OCI-LY1 (cell line): ENCODE results near the gene CRABP1.

Source experiments
- H2AFZ ChIP-seq: fragments of 200-600 bp; sonication (generic), shearing (Covaris generic); 2 replicates; pipeline ENCODE4 v1.6.0; 2014; ENCODE audit warnings: antibody characterized with exemption, mild to moderate bottlenecking, low read length
- H3F3A ChIP-seq: fragments of 200-600 bp; sonication (generic), shearing (Covaris generic); 2 replicates; pipeline ENCODE4 v1.6.0; 2014; ENCODE audit warnings: mild to moderate bottlenecking, antibody characterized with exemption, low read length, moderate library complexity; ENCODE audit not compliant: insufficient read depth
- H3K27ac ChIP-seq: fragments of 200-600 bp; sonication (generic); 2 replicates; pipeline ENCODE4 v1.5.1; 2014; ENCODE audit warnings: low read length, mixed run types, mild to moderate bottlenecking, low read depth; ENCODE audit not compliant: poor library complexity, severe bottlenecking
- H3K27me3 ChIP-seq: fragments of 200-600 bp; sonication (generic); 2 replicates; pipeline ENCODE4 v1.6.0; 2014; ENCODE audit warnings: antibody characterized with exemption, mild to moderate bottlenecking, low read length, moderate library complexity; ENCODE audit not compliant: insufficient read depth
- H3K36me3 ChIP-seq: fragments of 200-600 bp; sonication (generic); 2 replicates; pipeline ENCODE4 v1.6.1; 2014; ENCODE audit warnings: mild to moderate bottlenecking, antibody characterized with exemption, low read length, moderate library complexity, mixed read lengths; ENCODE audit not compliant: insufficient read depth
- H3K4me1 ChIP-seq: fragments of 200-600 bp; sonication (generic); 2 replicates; pipeline ENCODE4 v1.5.1; 2014; ENCODE audit warnings: mild to moderate bottlenecking, low read length, moderate library complexity; ENCODE audit not compliant: insufficient read depth, severe bottlenecking
- H3K4me2 ChIP-seq: fragments of 200-600 bp; sonication (generic), shearing (Covaris generic); 2 replicates; pipeline ENCODE4 v1.6.1; 2014; ENCODE audit warnings: low read length
- H3K4me3 ChIP-seq: fragments of 200-600 bp; sonication (generic); 2 replicates; pipeline ENCODE4 v1.5.1; 2014; ENCODE audit warnings: low read length, low read depth, mild to moderate bottlenecking, mixed read lengths; ENCODE audit not compliant: poor library complexity, severe bottlenecking
- H3K79me2 ChIP-seq: fragments of 200-600 bp; shearing (Covaris generic); 2 replicates; pipeline ENCODE4 v1.6.1; 2016; ENCODE audit warnings: mixed run types, low read length, mixed read lengths; ENCODE audit not compliant: insufficient read depth
- H3K9ac ChIP-seq: fragments of 200-600 bp; sonication (generic), shearing (Covaris generic); 2 replicates; pipeline ENCODE4 v1.6.1; 2014; ENCODE audit warnings: mild to moderate bottlenecking, low read length, mixed read lengths
- H3K9me2 ChIP-seq: fragments of 200-600 bp; sonication (generic), shearing (Covaris generic); 2 replicates; pipeline ENCODE4 v1.6.1; 2014; ENCODE audit warnings: low read depth, mild to moderate bottlenecking, low read length, mixed read lengths
- H3K9me3 ChIP-seq: fragments of 200-600 bp; shearing (Covaris generic); 2 replicates; pipeline ENCODE4 v1.6.1; 2014; ENCODE audit warnings: low read length, mixed read lengths
- H4K20me1 ChIP-seq: fragments of 200-600 bp; sonication (generic), shearing (Covaris generic); 2 replicates; pipeline ENCODE4 v1.6.0; 2016; ENCODE audit warnings: mild to moderate bottlenecking, low read length; ENCODE audit not compliant: insufficient read depth
- EZH2 ChIP-seq: fragments of 200-600 bp; sonication (generic), shearing (Covaris generic); IDR thresholded peaks from 2 replicates; pipeline ENCODE4 v1.8.0; 2017; ENCODE audit warnings: borderline replicate concordance, mixed run types, mild to moderate bottlenecking, antibody characterized with exemption, low read length, moderate library complexity, mixed read lengths
- TF ChIP-seq, protein P1 (sequence below): fragments of 200-600 bp; sonication (generic), shearing (Covaris generic); IDR thresholded peaks from 2 replicates; pipeline ENCODE4 v1.5.1; 2017; ENCODE audit warnings: mild to moderate bottlenecking, antibody characterized with exemption, low read length, moderate library complexity, mixed read lengths

Gene CRABP1

GRCh38 chr15:78388865-78389264 is 48.7 kb downstream of the CRABP1 start:
- Histone ChIP-seq H3K4me3 (no peak overlapping the region), H3K36me3 (no peaks in the 10 kb centered on the region), H3K4me1 (no peaks in the 10 kb centered on the region), H3K9me3 (no peaks in the 10 kb centered on the region), H3K27me3 (no peaks in the 10 kb centered on the region; the same call in 1 of the 2 replicates), H3K4me2 (no peak overlapping the region), H3K79me2 (no peaks in the 10 kb centered on the region), H3K27ac (no peak overlapping the region), H4K20me1 (no peaks in the 10 kb centered on the region), H3F3A (no peaks in the 10 kb centered on the region), H2AFZ (no peak overlapping the region), H3K9ac (no peak overlapping the region), H3K9me2 (no peaks in the 10 kb centered on the region)
- TF ChIP-seq, protein P1, sequence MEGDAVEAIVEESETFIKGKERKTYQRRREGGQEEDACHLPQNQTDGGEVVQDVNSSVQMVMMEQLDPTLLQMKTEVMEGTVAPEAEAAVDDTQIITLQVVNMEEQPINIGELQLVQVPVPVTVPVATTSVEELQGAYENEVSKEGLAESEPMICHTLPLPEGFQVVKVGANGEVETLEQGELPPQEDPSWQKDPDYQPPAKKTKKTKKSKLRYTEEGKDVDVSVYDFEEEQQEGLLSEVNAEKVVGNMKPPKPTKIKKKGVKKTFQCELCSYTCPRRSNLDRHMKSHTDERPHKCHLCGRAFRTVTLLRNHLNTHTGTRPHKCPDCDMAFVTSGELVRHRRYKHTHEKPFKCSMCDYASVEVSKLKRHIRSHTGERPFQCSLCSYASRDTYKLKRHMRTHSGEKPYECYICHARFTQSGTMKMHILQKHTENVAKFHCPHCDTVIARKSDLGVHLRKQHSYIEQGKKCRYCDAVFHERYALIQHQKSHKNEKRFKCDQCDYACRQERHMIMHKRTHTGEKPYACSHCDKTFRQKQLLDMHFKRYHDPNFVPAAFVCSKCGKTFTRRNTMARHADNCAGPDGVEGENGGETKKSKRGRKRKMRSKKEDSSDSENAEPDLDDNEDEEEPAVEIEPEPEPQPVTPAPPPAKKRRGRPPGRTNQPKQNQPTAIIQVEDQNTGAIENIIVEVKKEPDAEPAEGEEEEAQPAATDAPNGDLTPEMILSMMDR = no peak
- no peak for TF ChIP-seq EZH2

GRCh38 chr15:78389322-78389721 is 49.2 kb downstream of the CRABP1 start:
- H3K27me3 ChIP-seq = no peaks in the 10 kb centered on the region; the same call in 1 of the 2 replicates
- no peak overlapping the region for H3K9ac ChIP-seq
- H3K27ac ChIP-seq = no peak overlapping the region

DNA sequence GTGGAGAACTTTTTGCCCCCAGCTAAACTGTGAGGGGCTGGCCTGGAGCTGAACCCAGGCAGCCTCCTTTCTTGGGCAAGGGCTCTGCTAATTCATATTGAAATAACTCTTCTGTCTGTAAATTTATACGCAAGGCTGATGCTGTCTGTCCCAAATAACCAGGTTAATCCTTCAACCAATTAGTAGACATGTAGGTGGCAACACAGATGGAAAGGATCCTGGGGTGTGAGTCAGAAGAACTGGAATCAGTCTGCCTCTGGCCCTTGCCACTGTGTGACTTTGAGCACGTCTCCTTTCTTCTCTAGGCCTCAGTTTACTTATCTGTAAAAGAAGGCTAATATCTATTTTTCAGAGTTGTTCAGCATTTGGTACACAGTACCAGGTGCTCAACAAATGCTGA is 49.6 kb downstream of the CRABP1 start:
- no peaks in the 10 kb centered on the region; the same call in 1 of the 2 replicates for H3K27me3 ChIP-seq
- no peak for TF ChIP-seq EZH2
- TF ChIP-seq, protein P1 = no peak

More at GRCh38 chr15:78389322-78389721, 49.2 kb downstream of the CRABP1 start:
- H3K79me2 ChIP-seq = no peaks in the 10 kb centered on the region
- H4K20me1 ChIP-seq = no peaks in the 10 kb centered on the region
- TF ChIP-seq, protein P1 = no peak
- TF ChIP-seq EZH2 = no peak
- no peaks in the 10 kb centered on the region for H3K36me3 ChIP-seq
- no peaks in the 10 kb centered on the region for H3K9me2 ChIP-seq
- H3F3A ChIP-seq = no peaks in the 10 kb centered on the region
- no peaks in the 10 kb centered on the region for H3K4me1 ChIP-seq
- H3K4me3 ChIP-seq = no peak overlapping the region
- H3K9me3 ChIP-seq = no peaks in the 10 kb centered on the region
- H3K4me2 ChIP-seq = no peak overlapping the region
- H2AFZ ChIP-seq = no peak overlapping the region

More for the DNA sequence above, 49.6 kb downstream of the CRABP1 start:
- H4K20me1 ChIP-seq = no peaks in the 10 kb centered on the region
- H3K4me3 ChIP-seq = no peak overlapping the region
- H3K9me2 ChIP-seq = no peaks in the 10 kb centered on the region
- no peaks in the 10 kb centered on the region for H3K79me2 ChIP-seq
- no peaks in the 10 kb centered on the region for H3K9me3 ChIP-seq
- H3K4me1 ChIP-seq = no peaks in the 10 kb centered on the region
- no peaks in the 10 kb centered on the region for H3F3A ChIP-seq
- no peak overlapping the region for H3K27ac ChIP-seq
- H3K9ac ChIP-seq = no peak overlapping the region
- no peak overlapping the region for H2AFZ ChIP-seq
- H3K4me2 ChIP-seq = no peak overlapping the region
- H3K36me3 ChIP-seq = no peaks in the 10 kb centered on the region
